Measurements from ENCODE around the gene BEST4. TPM values are rescaled to one million over a fixed set of nuclear protein-coding genes. Genes with fewer than 3 reads are reported as not detected.
A peak's percentile ranks its signal among the peaks of the same experiment; 100 is the strongest.

Gene BEST4
- total and polyA plus RNA-seq, 2 donors (not counting 3 experiments of a cell fraction or from before 2014, with no cell fraction given): 0.21 TPM; not detected in 1

DNA sequence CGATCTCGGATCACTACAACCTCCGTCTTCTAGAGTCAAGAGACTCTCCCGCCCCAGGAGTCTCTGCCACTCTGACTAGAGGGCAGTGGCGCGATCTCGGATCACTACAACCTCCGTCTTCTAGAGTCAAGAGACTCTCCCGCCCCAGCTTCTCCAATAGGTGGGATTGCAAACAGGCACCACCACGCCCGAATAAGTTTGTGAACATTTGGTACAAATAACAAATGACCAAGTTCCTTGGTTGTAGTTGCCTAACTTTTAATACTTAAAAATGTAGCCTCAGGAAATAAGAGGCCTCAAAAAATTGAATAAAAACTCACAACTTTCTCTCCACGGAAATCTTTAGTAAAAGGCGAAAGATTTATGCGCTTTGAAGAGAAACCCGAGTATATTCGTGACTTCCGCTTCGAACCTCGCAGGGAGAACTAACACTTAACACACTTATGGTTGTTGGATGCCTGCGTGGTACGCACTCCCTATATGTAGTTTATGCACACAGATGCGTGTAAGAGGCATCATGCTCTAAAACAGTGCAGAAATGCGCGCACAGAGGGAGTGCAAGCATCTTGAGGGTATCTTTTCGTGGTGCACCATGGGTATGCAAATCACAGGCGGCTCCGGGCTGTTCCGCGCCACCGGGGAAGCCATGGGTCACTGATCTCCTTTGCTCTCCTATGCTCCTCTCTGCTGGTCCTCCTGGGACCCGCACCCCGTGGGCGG is 31.8 kb upstream of the BEST4 start:
- H3K27me3 ChIP-seq (ENCODE audit: control insufficient read depth in 2 of 2, insufficient read depth in 2 of 2, low read length in 2 of 2): no peaks in the 10 kb centered on the region
- POLR2A ChIA-PET: interaction anchor here (0.6 to 7.3 kb wide), 20 partner anchors 11 to 520 kb away, joined by 3 to 97 read pairs (median 5); partner anchors contain the start of genes BEST4, BTBD19, DYNLT4 and EIF2B3
- dilution Hi-C loops (cut with MboI; ENCODE audit: extremely low pct_ligation_motif_present, low sequenced_read_pairs) (no loop called here), intact Hi-C loops (cut with micrococcal nuclease) (loop anchor here (1.0 kb wide), 5 partner anchors 8 to 89 kb away; partner anchors contain the start of gene DYNLT4)
- peak overlapping the region; percentile 5 to 62 (median 17) for H3K4me3 ChIP-seq (replicated peaks in 1 of 3; ENCODE audit: insufficient read depth in 1 of 3, low read depth in 1 of 3, low read length in 3 of 3)
- peak overlapping the region; percentile 86 for H3K4me2 ChIP-seq (ENCODE audit: insufficient read depth, low read length)
- DNase-seq (ENCODE audit: low read depth, low spot score) (peak; percentile 82), FAIRE-seq (peak; percentile 98)
- peak overlapping the region; percentile 91 for H3K27ac ChIP-seq (ENCODE audit: insufficient read depth, low read depth, low read length)
- no peaks in the 10 kb centered on the region for H3K9me3 ChIP-seq (replicated peaks; ENCODE audit: control insufficient read depth, insufficient read depth, low read length)
- TF ChIP-seq POLR2AphosphoS5 (IDR thresholded peaks at IDR 0.05; ENCODE audit: insufficient read depth, low read depth, low read length): peak; percentile 100
- TF ChIP-seq JUN (IDR thresholded peaks at IDR 0.05; ENCODE audit: borderline replicate concordance, insufficient read depth, insufficient read length, low read depth): no peak
- TF ChIP-seq GATA2 (IDR thresholded peaks at IDR 0.05; ENCODE audit: insufficient read depth, insufficient read length, low read depth, low read length): peak; percentile 40
- TF ChIP-seq, protein P1, sequence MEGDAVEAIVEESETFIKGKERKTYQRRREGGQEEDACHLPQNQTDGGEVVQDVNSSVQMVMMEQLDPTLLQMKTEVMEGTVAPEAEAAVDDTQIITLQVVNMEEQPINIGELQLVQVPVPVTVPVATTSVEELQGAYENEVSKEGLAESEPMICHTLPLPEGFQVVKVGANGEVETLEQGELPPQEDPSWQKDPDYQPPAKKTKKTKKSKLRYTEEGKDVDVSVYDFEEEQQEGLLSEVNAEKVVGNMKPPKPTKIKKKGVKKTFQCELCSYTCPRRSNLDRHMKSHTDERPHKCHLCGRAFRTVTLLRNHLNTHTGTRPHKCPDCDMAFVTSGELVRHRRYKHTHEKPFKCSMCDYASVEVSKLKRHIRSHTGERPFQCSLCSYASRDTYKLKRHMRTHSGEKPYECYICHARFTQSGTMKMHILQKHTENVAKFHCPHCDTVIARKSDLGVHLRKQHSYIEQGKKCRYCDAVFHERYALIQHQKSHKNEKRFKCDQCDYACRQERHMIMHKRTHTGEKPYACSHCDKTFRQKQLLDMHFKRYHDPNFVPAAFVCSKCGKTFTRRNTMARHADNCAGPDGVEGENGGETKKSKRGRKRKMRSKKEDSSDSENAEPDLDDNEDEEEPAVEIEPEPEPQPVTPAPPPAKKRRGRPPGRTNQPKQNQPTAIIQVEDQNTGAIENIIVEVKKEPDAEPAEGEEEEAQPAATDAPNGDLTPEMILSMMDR (IDR thresholded peaks at IDR 0.05; ENCODE audit: extremely low read depth in 1 of 2, insufficient read depth in 1 of 2, low read depth in 1 of 2, low read length in 2 of 2): no peak
- TF ChIP-seq POLR2A (IDR thresholded peaks at IDR 0.05; ENCODE audit: low read depth, low read length): peak; percentile 100
- TF ChIP-seq FOS (IDR thresholded peaks at IDR 0.05; ENCODE audit: borderline replicate concordance, insufficient read depth, low read length): no peak
- TF ChIP-seq EZH2 (IDR thresholded peaks at IDR 0.05; ENCODE audit: borderline replicate concordance, low read depth, low read length, severe bottlenecking): no peak
- no peak for TF ChIP-seq MYC (IDR thresholded peaks at IDR 0.05; ENCODE audit: low read depth, low read length)
- TF ChIP-seq, protein P2, sequence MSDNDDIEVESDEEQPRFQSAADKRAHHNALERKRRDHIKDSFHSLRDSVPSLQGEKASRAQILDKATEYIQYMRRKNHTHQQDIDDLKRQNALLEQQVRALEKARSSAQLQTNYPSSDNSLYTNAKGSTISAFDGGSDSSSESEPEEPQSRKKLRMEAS (IDR thresholded peaks at IDR 0.05; ENCODE audit: insufficient read depth, insufficient read length): no peak
- CTCF ChIA-PET: interaction anchor here (0.6 to 7.1 kb wide), 9 partner anchors 10 to 191 kb away, joined by 3 to 57 read pairs (median 6); partner anchors contain the start of genes BEST4, BTBD19, HECTD3 and PLK3
- no peaks in the 10 kb centered on the region for H3K79me2 ChIP-seq (ENCODE audit: control insufficient read depth, insufficient read depth, low read length)
- peak overlapping the region; percentile 90 for H3K9ac ChIP-seq (replicated peaks; ENCODE audit: extremely low read depth, insufficient read depth, low read length)
- H4K20me1 ChIP-seq (replicated peaks; ENCODE audit: control insufficient read depth, extremely low read depth, insufficient read depth, low read length): no peaks in the 10 kb centered on the region
- peaks cover 7% of the 10 kb centered on the region in 2 experiments for H3K36me3 ChIP-seq (ENCODE audit: control insufficient read depth in 2 of 2, extremely low read depth in 1 of 2, insufficient read depth in 2 of 2, low read length in 2 of 2)
- BruUV-seq (replicated peaks): TSS peak; percentile 99
- H3K4me1 ChIP-seq (ENCODE audit: control insufficient read depth, extremely low read depth, insufficient read depth, low read length): peaks cover 10% of the 10 kb centered on the region
- no peaks in the 10 kb centered on the region for H3K9me1 ChIP-seq (replicated peaks; ENCODE audit: control insufficient read depth, extremely low read depth, insufficient read depth, low read length)
- H2AFZ ChIP-seq (ENCODE audit: low read depth, low read length): peak overlapping the region; percentile 52

All from endothelial cell of umbilical vein (primary cell).